ENCODE results near the gene DYSF.

DYSF gene

DNA sequence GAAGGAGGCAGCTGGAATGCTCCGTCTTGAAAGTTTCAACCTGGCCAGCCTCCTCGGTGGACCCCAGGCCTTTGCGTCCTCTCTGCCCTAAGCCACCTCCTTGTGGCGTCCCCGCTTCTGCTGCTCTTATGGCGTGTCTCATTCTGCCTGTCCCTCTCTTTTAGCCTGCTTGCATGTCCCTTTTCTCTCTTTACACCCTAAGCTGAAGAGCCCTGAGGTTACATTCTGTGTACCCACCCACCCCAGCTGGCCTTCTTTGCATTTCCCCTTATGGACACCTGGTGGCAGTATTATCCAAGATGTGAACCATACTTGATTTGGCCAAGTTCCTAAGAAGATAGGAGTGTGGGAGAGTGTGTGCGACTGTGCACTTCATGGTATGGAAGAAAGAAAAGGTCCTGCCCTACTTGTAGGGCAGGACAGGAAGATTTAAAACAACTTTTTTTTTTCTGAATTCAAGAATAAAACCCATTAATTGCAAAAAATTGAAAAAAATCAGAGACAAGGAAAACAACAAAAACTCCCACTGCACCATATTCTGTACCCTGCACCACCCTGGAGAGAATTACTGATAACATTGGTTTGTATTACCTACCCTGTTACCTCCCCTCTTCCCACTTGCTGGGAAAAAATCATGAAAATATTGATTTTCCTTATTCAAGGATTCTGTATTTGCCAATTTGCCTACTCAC, 77.4 kb downstream of the DYSF start:
- H3K27me3 ChIP-seq (ENCODE audit: control insufficient read depth in 1 of 2, insufficient read depth in 2 of 2, low read length in 2 of 2): no peaks in the 10 kb centered on the region
- peaks cover 9 to 28% of the 10 kb centered on the region in 2 donors for H3K36me3 ChIP-seq (ENCODE audit: control insufficient read depth in 2 of 2, insufficient read depth in 2 of 2, low read length in 2 of 2)
- no peaks in the 10 kb centered on the region for H3K4me1 ChIP-seq (ENCODE audit: control insufficient read depth, insufficient read depth, low read length)
- H3K9ac ChIP-seq (ENCODE audit: low read length in 2 of 2): no peak overlapping the region
- no peaks in the 10 kb centered on the region for H3K9me3 ChIP-seq (ENCODE audit: control insufficient read depth in 2 of 2, low read length in 2 of 2)
- no peak overlapping the region for H3K4me3 ChIP-seq (ENCODE audit: low read length in 2 of 2)
- H3K27ac ChIP-seq (ENCODE audit: low read length): no peak overlapping the region

DNA sequence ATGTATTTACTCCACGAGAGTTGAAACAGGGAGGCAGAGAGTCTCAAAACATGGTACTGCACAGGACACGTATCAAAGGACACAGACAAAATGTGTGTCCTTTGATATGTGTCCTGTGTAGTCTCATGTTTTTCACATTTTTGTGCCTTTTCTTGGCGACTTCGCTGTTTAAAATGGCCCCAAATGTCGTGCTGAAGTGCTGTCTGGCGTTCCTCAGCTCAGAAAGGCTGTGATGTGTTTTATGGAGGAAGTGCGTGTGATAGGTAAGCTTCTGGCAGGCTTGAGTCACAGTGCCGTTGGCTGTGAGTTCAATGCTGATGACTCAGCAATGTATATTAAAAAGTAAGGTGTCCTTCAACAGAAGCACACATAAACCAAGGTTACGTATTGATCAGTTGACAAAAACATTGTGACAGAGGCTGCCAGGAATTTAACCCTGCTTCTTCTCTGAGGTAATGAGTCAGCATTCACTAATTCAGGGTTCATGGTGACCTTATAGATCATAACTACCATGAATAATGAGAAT, 78.2 kb downstream of the DYSF start:
- no peaks in the 10 kb centered on the region for H3K27me3 ChIP-seq (ENCODE audit: control insufficient read depth in 1 of 2, insufficient read depth in 2 of 2, low read length in 2 of 2)
- H3K9ac ChIP-seq (ENCODE audit: low read length in 2 of 2): no peak overlapping the region
- no peaks in the 10 kb centered on the region for H3K9me3 ChIP-seq (ENCODE audit: control insufficient read depth in 2 of 2, low read length in 2 of 2)
- H3K27ac ChIP-seq (ENCODE audit: low read length): no peak overlapping the region
- H3K4me3 ChIP-seq (ENCODE audit: low read length in 2 of 2): no peak overlapping the region
- H3K4me1 ChIP-seq (ENCODE audit: control insufficient read depth, insufficient read depth, low read length): no peaks in the 10 kb centered on the region
- peaks cover 9 to 31% of the 10 kb centered on the region in 2 donors for H3K36me3 ChIP-seq (ENCODE audit: control insufficient read depth in 2 of 2, insufficient read depth in 2 of 2, low read length in 2 of 2)

DNA sequence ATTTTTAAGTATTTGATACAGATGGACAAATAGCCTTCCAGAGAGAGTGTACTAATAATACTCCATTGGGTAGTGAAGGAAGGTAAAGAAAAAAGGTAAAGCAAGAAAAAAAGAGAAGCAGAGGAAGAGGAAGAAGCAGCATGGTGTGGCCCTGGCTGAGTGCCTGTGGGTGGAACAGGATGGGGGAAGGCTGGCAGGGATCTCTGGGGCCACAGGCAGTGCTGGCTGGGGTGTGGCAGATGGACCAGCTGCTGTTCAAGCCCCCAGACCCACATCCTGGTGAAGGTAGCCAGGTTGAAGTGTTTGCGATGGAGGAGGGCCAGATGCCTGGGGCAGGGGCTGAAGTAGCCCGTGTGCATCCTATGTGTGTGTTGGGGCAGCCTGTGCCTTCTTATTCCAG, 79.0 kb downstream of the DYSF start:
- H3K36me3 ChIP-seq (ENCODE audit: control insufficient read depth in 2 of 2, insufficient read depth in 2 of 2, low read length in 2 of 2): peaks cover 9 to 26% of the 10 kb centered on the region in 2 donors
- H3K4me1 ChIP-seq (ENCODE audit: control insufficient read depth, insufficient read depth, low read length): no peaks in the 10 kb centered on the region
- H3K27ac ChIP-seq (ENCODE audit: low read length): no peak overlapping the region
- H3K9ac ChIP-seq (ENCODE audit: low read length in 2 of 2): no peak overlapping the region
- H3K27me3 ChIP-seq (ENCODE audit: control insufficient read depth in 1 of 2, insufficient read depth in 2 of 2, low read length in 2 of 2): no peaks in the 10 kb centered on the region
- H3K4me3 ChIP-seq (ENCODE audit: low read length in 2 of 2): no peak overlapping the region
- no peaks in the 10 kb centered on the region for H3K9me3 ChIP-seq (ENCODE audit: control insufficient read depth in 2 of 2, low read length in 2 of 2)

DNA sequence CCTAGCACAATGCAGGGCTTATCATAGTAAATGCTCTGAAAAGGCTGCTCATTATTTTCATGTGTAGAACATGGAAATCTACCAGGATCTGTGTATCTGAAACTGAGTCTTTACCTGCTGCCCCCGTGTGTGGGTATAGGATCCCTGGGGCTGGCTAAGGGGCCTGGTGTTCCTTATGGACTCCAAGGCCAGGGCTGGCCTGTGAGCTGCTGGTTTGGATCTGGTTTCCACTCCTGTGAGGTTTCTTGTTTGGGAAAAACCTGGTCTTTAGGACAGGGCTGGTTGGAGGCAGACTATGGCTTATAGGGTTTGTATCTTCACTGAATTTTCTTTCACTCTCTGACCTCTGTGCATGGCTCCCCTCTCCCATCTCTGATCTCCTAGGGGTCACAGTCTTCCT, 80.8 kb downstream of the DYSF start:
- Histone ChIP-seq H3K27ac (ENCODE audit: low read length) (no peak overlapping the region), H3K4me1 (ENCODE audit: control insufficient read depth, insufficient read depth, low read length) (no peaks in the 10 kb centered on the region), H3K36me3 (ENCODE audit: control insufficient read depth in 2 of 2, insufficient read depth in 2 of 2, low read length in 2 of 2) (peaks cover 9 to 21% of the 10 kb centered on the region in 2 donors), H3K27me3 (ENCODE audit: control insufficient read depth in 1 of 2, insufficient read depth in 2 of 2, low read length in 2 of 2) (no peaks in the 10 kb centered on the region), H3K9me3 (ENCODE audit: control insufficient read depth in 2 of 2, low read length in 2 of 2) (no peaks in the 10 kb centered on the region), H3K4me3 (ENCODE audit: low read length in 2 of 2) (no peak overlapping the region), H3K9ac (ENCODE audit: low read length in 2 of 2) (no peak overlapping the region)

DNA sequence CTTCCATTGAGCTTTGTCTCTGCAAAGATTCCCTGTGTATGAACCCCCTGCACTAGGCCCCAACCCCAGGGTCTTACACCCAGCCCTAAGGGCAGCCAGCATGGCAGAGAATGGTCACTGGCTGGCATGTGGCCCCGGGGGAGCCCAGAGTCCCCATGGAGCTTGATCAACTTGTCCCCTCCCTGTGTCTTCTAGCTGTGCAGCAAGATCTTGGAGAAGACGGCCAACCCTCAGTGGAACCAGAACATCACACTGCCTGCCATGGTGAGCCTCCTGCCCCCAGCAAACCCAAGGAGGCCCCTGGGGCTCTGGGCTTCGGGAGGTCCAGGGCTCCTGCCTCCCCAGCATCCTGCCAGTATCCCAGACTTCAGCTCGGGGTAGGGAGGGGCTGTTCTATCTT, 81.5 kb downstream of the DYSF start:
- Histone ChIP-seq H3K27me3 (ENCODE audit: control insufficient read depth in 1 of 2, insufficient read depth in 2 of 2, low read length in 2 of 2) (no peaks in the 10 kb centered on the region), H3K36me3 (ENCODE audit: control insufficient read depth in 2 of 2, insufficient read depth in 2 of 2, low read length in 2 of 2) (peaks cover 9 to 21% of the 10 kb centered on the region in 2 donors), H3K9ac (ENCODE audit: low read length in 2 of 2) (no peak overlapping the region), H3K27ac (ENCODE audit: low read length) (no peak overlapping the region), H3K4me3 (ENCODE audit: low read length in 2 of 2) (no peak overlapping the region), H3K4me1 (ENCODE audit: control insufficient read depth, insufficient read depth, low read length) (no peaks in the 10 kb centered on the region), H3K9me3 (ENCODE audit: control insufficient read depth in 2 of 2, low read length in 2 of 2) (no peaks in the 10 kb centered on the region)

DNA sequence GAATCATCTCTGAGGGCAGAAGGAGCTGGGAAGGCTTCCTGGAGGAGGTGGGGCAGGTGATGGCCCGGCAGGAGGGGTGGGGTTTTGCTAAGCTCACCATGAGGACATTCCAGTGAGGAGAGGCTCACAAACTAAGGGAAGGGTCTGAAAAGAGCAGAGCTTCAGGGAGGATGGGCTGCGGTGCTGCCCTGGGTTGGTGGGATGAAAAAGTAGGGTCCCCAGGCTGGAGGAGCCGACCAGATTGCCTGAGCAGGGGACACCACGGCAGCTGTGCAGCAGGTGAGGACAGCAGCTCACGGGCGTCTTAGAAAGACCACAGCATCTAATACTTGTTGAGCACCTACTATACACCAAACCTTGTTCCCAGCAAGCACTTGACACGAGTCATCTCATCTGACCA, 82.2 kb downstream of the DYSF start:
- peaks cover 9 to 21% of the 10 kb centered on the region in 2 donors for H3K36me3 ChIP-seq (ENCODE audit: control insufficient read depth in 2 of 2, insufficient read depth in 2 of 2, low read length in 2 of 2)
- no peak overlapping the region for H3K4me3 ChIP-seq (ENCODE audit: low read length in 2 of 2)
- no peaks in the 10 kb centered on the region for H3K27me3 ChIP-seq (ENCODE audit: control insufficient read depth in 1 of 2, insufficient read depth in 2 of 2, low read length in 2 of 2)
- H3K9me3 ChIP-seq (ENCODE audit: control insufficient read depth in 2 of 2, low read length in 2 of 2): no peaks in the 10 kb centered on the region
- H3K27ac ChIP-seq (ENCODE audit: low read length): no peak overlapping the region
- H3K9ac ChIP-seq (ENCODE audit: low read length in 2 of 2): no peak overlapping the region
- H3K4me1 ChIP-seq (ENCODE audit: control insufficient read depth, insufficient read depth, low read length): no peaks in the 10 kb centered on the region

DNA sequence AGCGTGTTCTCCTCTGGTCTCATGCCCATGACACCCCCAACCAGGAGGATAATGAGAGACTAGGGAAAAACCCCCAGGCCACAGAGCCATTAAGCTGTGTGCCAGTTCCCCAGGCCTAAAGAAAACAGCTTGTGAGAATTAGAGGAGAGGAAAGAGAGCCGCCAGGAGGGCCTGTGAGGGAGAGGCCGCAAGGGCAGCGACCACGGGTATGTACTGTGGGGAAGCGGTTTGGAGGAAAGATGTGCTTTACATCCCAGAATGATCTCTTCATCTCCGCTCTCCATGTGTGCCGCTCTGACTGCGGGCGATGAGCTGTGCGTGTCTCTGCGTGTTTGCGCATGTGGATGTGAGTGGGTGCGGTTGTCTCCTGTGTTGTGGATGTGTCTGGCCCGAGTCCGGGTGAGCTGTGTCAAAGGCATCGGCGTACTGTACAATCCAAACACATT, 82.9 kb downstream of the DYSF start:
- no peaks in the 10 kb centered on the region for H3K27me3 ChIP-seq (ENCODE audit: control insufficient read depth in 1 of 2, insufficient read depth in 2 of 2, low read length in 2 of 2)
- H3K27ac ChIP-seq (ENCODE audit: low read length): no peak overlapping the region
- peaks cover 9 to 21% of the 10 kb centered on the region in 2 donors for H3K36me3 ChIP-seq (ENCODE audit: control insufficient read depth in 2 of 2, insufficient read depth in 2 of 2, low read length in 2 of 2)
- no peaks in the 10 kb centered on the region for H3K9me3 ChIP-seq (ENCODE audit: control insufficient read depth in 2 of 2, low read length in 2 of 2)
- H3K4me3 ChIP-seq (ENCODE audit: low read length in 2 of 2): no peak overlapping the region
- no peaks in the 10 kb centered on the region for H3K4me1 ChIP-seq (ENCODE audit: control insufficient read depth, insufficient read depth, low read length)
- no peak overlapping the region for H3K9ac ChIP-seq (ENCODE audit: low read length in 2 of 2)

DNA sequence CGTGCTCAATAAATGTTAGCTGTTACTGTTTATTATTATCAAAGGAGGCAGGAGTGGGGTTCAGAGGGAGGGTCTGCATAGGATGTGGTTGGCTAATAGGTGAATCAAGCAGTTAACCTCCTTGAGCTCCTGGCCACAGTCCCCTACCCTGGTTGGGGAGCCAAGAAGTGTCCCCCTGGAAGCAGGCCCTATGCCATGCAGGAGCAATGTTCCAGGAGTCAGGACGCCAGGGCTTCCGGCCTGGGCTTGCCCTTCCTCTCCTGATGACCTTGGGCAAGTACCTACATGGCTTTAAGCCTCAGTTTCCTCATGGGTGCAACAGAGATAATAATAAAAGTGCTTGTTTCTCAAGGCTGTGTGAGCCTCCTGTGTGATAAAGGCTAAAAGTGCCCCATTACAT, 84.9 kb downstream of the DYSF start:
- H3K9ac ChIP-seq (ENCODE audit: low read length in 2 of 2): no peak overlapping the region
- H3K36me3 ChIP-seq (ENCODE audit: control insufficient read depth in 2 of 2, insufficient read depth in 2 of 2, low read length in 2 of 2): peaks cover 8 to 19% of the 10 kb centered on the region in 2 donors
- H3K27ac ChIP-seq (ENCODE audit: low read length): no peak overlapping the region

DNA sequence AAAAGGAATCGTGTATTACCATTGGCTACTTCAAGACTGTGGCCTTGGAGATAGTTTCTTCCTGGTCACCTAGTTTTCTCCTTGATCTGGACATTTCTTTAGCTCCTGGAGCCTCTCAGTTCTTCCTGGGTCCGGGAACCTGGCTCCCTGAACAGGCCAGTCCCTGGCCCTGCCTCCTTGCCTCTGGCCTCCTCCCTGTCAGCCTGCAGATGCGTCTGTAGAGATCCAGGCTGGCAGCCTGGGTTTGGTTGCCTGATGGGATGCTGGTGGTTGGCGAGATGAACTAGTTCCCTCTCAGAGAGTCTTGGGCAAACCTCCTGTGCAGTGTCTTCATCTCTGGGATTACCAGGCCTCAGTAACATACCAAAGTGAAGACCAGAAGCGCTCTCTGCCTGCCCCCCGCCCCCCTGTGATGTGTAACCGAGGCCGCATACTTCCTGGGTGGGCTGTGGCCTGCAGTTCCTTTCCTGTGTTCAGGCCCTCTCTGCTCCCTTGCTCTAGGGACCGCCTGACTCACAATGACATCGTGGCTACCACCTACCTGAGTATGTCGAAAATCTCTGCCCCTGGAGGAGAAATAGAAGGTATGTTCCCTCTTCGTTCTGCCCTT, 85.4 kb downstream of the DYSF start:
- Histone ChIP-seq H3K27me3 (ENCODE audit: control insufficient read depth in 1 of 2, insufficient read depth in 2 of 2, low read length in 2 of 2) (no peaks in the 10 kb centered on the region), H3K9ac (ENCODE audit: low read length in 2 of 2) (no peak overlapping the region), H3K27ac (ENCODE audit: low read length) (no peak overlapping the region), H3K4me3 (ENCODE audit: low read length in 2 of 2) (no peak overlapping the region), H3K4me1 (ENCODE audit: control insufficient read depth, insufficient read depth, low read length) (no peaks in the 10 kb centered on the region), H3K9me3 (ENCODE audit: control insufficient read depth in 2 of 2, low read length in 2 of 2) (no peaks in the 10 kb centered on the region), H3K36me3 (ENCODE audit: control insufficient read depth in 2 of 2, insufficient read depth in 2 of 2, low read length in 2 of 2) (peaks cover 5 to 15% of the 10 kb centered on the region in 2 donors)

More for the DNA sequence above, 84.9 kb downstream of the DYSF start:
- Histone ChIP-seq H3K4me3 (ENCODE audit: low read length in 2 of 2) (no peak overlapping the region), H3K9me3 (ENCODE audit: control insufficient read depth in 2 of 2, low read length in 2 of 2) (no peaks in the 10 kb centered on the region), H3K4me1 (ENCODE audit: control insufficient read depth, insufficient read depth, low read length) (no peaks in the 10 kb centered on the region), H3K27me3 (ENCODE audit: control insufficient read depth in 1 of 2, insufficient read depth in 2 of 2, low read length in 2 of 2) (no peaks in the 10 kb centered on the region)

DNA sequence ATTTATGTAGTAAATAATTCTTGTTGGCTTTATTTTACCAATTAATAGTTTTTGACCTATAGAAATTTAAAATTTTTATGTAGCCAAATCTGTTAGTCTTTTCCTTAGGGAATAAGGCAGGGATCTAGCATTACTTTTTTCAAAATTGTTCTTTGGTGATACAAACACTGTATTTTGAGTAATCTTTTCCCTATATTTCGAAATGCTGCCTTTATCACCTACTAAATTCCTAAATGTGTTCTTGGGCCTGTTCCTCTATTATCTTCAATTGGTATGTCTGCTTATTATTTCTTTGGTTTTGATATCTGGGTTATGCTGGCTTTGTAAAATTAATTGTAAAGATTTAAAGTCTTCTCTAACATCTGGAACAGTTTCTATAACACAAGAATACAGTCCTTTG, 87.5 kb downstream of the DYSF start:
- no peak overlapping the region for H3K4me3 ChIP-seq (ENCODE audit: low read length in 2 of 2)
- no peak overlapping the region for H3K27ac ChIP-seq (ENCODE audit: low read length)
- H3K36me3 ChIP-seq (ENCODE audit: control insufficient read depth in 2 of 2, insufficient read depth in 2 of 2, low read length in 2 of 2): peaks cover 0 to 4% of the 10 kb centered on the region in 2 donors
- H3K9ac ChIP-seq (ENCODE audit: low read length in 2 of 2): no peak overlapping the region
- H3K9me3 ChIP-seq (ENCODE audit: control insufficient read depth in 2 of 2, low read length in 2 of 2): no peaks in the 10 kb centered on the region
- H3K27me3 ChIP-seq (ENCODE audit: control insufficient read depth in 1 of 2, insufficient read depth in 2 of 2, low read length in 2 of 2): no peaks in the 10 kb centered on the region
- H3K4me1 ChIP-seq (ENCODE audit: control insufficient read depth, insufficient read depth, low read length): no peaks in the 10 kb centered on the region
